K562 (cell line): Measurements from ENCODE around the gene IRAK3. TPM values are rescaled to one million over a fixed set of nuclear protein-coding genes. Genes with fewer than 3 reads are reported as not detected.

Source experiments
- CBX5 ChIP-seq: IDR thresholded peaks from 2 replicates; pipeline ENCODE4 v1.6.1; 2014; ENCODE audit warnings: low read depth, borderline replicate concordance
- CC2D1A ChIP-seq: fragments of 450-650 bp; IDR thresholded peaks from 2 replicates; pipeline ENCODE4 v1.6.1; 2017; ENCODE audit warnings: mild to moderate bottlenecking
- DNMT1 ChIP-seq: fragments of 450-650 bp; IDR thresholded peaks from 2 replicates; pipeline ENCODE4 v1.6.1; 2016; ENCODE audit warnings: antibody characterized with exemption, mild to moderate bottlenecking
- LEF1 ChIP-seq: fragments of 450-650 bp; IDR thresholded peaks from 2 replicates; pipeline ENCODE4 v1.6.1; 2016; ENCODE audit warnings: mild to moderate bottlenecking
- MIER1 ChIP-seq: fragments of 450-650 bp; IDR thresholded peaks from 2 replicates; pipeline ENCODE4 v1.6.1; 2016; ENCODE audit warnings: antibody characterized with exemption, mild to moderate bottlenecking, low read depth
- SMAD2 ChIP-seq: fragments of 150-350 bp; IDR thresholded peaks from 2 replicates; pipeline ENCODE4 v1.6.1; 2014; ENCODE audit warnings: low read depth, mild to moderate bottlenecking, low read length
- ZNF778 ChIP-seq: fragments of 450-650 bp; formaldehyde crosslinking; IDR thresholded peaks from 2 replicates; pipeline ENCODE4 v1.4.0; 2020; ENCODE audit warnings: mild to moderate bottlenecking, moderate library complexity
- polyA plus RNA-seq, 8 experiments: library from polyadenylated mRNA; depleted of rRNA in 4 of 8; stranded (reverse) in 5 of 8; unstranded in 3 of 8; fragments of >200 nt; fragmentation: Nextera tagmentation in 2 of 8; fragmentation: Illumina TruSeq in 1 of 8; extraction: Ambion mirVana in 2 of 8; extraction: Trizol in 1 of 8; gene quantifications; 2 replicates each; pipeline versions ENCODE4 v1.2.1 to v1.2.3, GENCODE V29; 2011 to 2014; ENCODE audit warnings: inconsistent platforms in 1 of 8, missing spikeins in 1 of 8
- total RNA-seq, 7 experiments: library from RNA; depleted of rRNA in 6 of 7; stranded (reverse); fragments of >200 nt in 6 of 7; fragmentation: Illumina TruSeq in 2 of 7; extraction: Trizol in 2 of 7; gene quantifications; 2 replicates each; pipeline versions ENCODE4 v1.2.1 to v1.2.3, GENCODE V29; 2011 to 2021; ENCODE audit warnings: low replicate concordance in 1 of 7
- TF ChIP-seq, protein P1 (sequence below): fragments of 450-650 bp; IDR thresholded peaks from 2 replicates; pipeline ENCODE4 v1.6.1; 2016; ENCODE audit warnings: low read depth

Gene IRAK3
- total and polyA plus RNA-seq, 9 of the 15 experiments (the other 6 are each of a cell fraction or from before 2014, with no cell fraction given), result 0.06 to 0.09 (median 0.07) TPM; not detected in 6

GRCh38 chr12:66199831-66200509, 11.0 kb downstream of the IRAK3 start (continued):
- TF ChIP-seq, protein P1, sequence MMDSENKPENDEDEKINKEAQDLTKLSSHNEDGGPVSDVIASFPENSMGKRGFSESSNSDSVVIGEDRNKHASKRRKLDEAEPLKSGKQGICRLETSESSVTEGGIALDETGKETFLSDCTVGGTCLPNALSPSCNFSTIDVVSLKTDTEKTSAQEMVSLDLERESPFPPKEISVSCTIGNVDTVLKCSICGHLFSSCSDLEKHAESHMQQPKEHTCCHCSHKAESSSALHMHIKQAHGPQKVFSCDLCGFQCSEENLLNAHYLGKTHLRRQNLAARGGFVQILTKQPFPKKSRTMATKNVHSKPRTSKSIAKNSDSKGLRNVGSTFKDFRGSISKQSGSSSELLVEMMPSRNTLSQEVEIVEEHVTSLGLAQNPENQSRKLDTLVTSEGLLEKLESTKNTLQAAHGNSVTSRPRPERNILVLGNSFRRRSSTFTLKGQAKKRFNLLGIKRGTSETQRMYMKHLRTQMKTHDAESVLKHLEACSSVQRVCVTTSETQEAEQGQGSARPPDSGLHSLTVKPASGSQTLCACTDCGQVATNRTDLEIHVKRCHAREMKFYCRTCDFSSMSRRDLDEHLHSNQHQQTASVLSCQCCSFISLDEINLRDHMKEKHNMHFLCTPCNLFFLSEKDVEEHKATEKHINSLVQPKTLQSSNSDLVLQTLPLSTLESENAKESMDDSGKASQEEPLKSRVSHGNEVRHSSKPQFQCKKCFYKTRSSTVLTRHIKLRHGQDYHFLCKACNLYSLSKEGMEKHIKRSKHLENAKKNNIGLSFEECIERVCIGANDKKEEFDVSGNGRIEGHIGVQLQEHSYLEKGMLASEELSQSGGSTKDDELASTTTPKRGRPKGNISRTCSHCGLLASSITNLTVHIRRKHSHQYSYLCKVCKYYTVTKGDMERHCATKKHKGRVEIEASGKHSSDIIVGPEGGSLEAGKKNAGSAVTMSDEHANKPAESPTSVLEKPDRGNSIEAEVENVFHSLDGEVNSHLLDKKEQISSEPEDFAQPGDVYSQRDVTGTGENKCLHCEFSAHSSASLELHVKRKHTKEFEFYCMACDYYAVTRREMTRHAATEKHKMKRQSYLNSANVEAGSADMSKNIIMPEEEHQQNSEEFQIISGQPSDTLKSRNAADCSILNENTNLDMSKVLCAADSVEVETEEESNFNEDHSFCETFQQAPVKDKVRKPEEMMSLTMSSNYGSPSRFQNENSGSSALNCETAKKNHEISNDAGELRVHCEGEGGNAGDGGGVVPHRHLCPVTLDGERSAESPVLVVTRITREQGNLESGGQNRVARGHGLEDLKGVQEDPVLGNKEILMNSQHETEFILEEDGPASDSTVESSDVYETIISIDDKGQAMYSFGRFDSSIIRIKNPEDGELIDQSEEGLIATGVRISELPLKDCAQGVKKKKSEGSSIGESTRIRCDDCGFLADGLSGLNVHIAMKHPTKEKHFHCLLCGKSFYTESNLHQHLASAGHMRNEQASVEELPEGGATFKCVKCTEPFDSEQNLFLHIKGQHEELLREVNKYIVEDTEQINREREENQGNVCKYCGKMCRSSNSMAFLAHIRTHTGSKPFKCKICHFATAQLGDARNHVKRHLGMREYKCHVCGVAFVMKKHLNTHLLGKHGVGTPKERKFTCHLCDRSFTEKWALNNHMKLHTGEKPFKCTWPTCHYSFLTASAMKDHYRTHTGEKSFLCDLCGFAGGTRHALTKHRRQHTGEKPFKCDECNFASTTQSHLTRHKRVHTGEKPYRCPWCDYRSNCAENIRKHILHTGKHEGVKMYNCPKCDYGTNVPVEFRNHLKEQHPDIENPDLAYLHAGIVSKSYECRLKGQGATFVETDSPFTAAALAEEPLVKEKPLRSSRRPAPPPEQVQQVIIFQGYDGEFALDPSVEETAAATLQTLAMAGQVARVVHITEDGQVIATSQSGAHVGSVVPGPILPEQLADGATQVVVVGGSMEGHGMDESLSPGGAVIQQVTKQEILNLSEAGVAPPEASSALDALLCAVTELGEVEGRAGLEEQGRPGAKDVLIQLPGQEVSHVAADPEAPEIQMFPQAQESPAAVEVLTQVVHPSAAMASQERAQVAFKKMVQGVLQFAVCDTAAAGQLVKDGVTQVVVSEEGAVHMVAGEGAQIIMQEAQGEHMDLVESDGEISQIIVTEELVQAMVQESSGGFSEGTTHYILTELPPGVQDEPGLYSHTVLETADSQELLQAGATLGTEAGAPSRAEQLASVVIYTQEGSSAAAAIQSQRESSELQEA, result no peak
- TF ChIP-seq DNMT1 (no peak), SMAD2 (no peak), CC2D1A (no peak), ZNF778 (CRISPR knock-in tag) (no peak), MIER1 (no peak), CBX5 (no peak), LEF1 (peak; percentile 53; the same call in 1 of the 2 replicates)
